ENCODE data around the gene CD2BP2. TPM values are rescaled to one million over a fixed set of nuclear protein-coding genes. Genes with fewer than 3 reads are reported as not detected.

Gene CD2BP2
- total RNA-seq, 1 donor from 2014 or later: 58.8 TPM

DNA sequence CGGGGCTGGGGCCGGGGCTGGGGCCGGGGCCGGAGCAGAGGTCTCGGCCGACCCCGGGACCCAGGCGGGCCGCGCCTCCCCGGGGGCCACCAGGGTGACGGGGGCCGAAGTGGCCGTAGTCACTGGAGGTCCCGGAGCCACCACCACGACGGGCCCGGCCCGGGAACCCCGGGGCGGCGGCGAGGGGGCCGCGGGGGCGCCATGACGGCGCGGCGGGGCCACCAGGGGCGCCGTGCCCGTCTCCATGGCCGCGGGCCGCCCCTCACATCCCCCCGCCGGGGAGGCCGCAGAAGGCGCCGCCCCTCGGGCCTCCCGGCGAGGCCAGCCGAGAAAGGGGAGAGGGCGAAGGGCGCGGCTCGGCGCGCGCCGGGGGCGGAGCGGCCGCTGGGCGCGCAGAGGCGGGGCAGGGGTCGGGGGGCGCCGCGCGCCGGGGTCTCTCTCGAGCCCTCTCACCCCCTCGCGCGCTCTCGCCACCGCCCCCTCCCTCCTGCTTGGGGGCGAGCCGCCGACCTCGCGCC lies 14.9 kb upstream of the CD2BP2 start:
- H3K4me1 Mint-ChIP-seq (ENCODE audit: low read depth, unreplicated experiment): peaks cover 26% of the 10 kb centered on the region
- Histone ChIP-seq H4K20me1 (ENCODE audit: insufficient read depth, low read length) (peaks cover 45% of the 10 kb centered on the region), H3K4me1 (ENCODE audit: insufficient read depth, low read length) (peaks cover 20% of the 10 kb centered on the region), H3K9ac (ENCODE audit: low read length) (peak overlapping the region; percentile 85), H3K27me3 (ENCODE audit: insufficient read depth, low read length) (no peaks in the 10 kb centered on the region), H3K79me2 (ENCODE audit: insufficient read depth, low read length) (peaks cover 50% of the 10 kb centered on the region), H3K4me2 (ENCODE audit: low read length) (peak overlapping the region; percentile 99), H3K9me3 (ENCODE audit: insufficient read depth, low read depth, low read length) (no peaks in the 10 kb centered on the region), H3K4me3 (ENCODE audit: insufficient read depth, low read depth, low read length) (peak overlapping the region; percentile 76), H3K27ac (ENCODE audit: low read depth, low read length) (peak overlapping the region; percentile 58), H3K36me3 (ENCODE audit: insufficient read depth, low read length) (peaks cover 3% of the 10 kb centered on the region), H2AFZ (ENCODE audit: low read depth, low read length) (no peak overlapping the region)
- no peaks in the 10 kb centered on the region for H3K9me3 Mint-ChIP-seq (ENCODE audit: unreplicated experiment)
- no peak overlapping the region for H3K27ac Mint-ChIP-seq (ENCODE audit: unreplicated experiment)
- H3K27me3 Mint-ChIP-seq (ENCODE audit: low read depth, unreplicated experiment): no peaks in the 10 kb centered on the region
- no peak for TF ChIP-seq EZH2 (IDR thresholded peaks at IDR 0.05; ENCODE audit: insufficient read depth, low read length)
- TF ChIP-seq, protein P1, sequence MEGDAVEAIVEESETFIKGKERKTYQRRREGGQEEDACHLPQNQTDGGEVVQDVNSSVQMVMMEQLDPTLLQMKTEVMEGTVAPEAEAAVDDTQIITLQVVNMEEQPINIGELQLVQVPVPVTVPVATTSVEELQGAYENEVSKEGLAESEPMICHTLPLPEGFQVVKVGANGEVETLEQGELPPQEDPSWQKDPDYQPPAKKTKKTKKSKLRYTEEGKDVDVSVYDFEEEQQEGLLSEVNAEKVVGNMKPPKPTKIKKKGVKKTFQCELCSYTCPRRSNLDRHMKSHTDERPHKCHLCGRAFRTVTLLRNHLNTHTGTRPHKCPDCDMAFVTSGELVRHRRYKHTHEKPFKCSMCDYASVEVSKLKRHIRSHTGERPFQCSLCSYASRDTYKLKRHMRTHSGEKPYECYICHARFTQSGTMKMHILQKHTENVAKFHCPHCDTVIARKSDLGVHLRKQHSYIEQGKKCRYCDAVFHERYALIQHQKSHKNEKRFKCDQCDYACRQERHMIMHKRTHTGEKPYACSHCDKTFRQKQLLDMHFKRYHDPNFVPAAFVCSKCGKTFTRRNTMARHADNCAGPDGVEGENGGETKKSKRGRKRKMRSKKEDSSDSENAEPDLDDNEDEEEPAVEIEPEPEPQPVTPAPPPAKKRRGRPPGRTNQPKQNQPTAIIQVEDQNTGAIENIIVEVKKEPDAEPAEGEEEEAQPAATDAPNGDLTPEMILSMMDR (IDR thresholded peaks at IDR 0.05; ENCODE audit: insufficient read depth, low read depth, low read length): no peak
- no peak for DNase-seq (ENCODE audit: low read depth)
- peak overlapping the region; percentile 89 for H3K4me3 Mint-ChIP-seq (ENCODE audit: unreplicated experiment)
- FAIRE-seq: no peak
- H3K36me3 Mint-ChIP-seq (ENCODE audit: low read depth, unreplicated experiment): peaks cover 6% of the 10 kb centered on the region

DNA sequence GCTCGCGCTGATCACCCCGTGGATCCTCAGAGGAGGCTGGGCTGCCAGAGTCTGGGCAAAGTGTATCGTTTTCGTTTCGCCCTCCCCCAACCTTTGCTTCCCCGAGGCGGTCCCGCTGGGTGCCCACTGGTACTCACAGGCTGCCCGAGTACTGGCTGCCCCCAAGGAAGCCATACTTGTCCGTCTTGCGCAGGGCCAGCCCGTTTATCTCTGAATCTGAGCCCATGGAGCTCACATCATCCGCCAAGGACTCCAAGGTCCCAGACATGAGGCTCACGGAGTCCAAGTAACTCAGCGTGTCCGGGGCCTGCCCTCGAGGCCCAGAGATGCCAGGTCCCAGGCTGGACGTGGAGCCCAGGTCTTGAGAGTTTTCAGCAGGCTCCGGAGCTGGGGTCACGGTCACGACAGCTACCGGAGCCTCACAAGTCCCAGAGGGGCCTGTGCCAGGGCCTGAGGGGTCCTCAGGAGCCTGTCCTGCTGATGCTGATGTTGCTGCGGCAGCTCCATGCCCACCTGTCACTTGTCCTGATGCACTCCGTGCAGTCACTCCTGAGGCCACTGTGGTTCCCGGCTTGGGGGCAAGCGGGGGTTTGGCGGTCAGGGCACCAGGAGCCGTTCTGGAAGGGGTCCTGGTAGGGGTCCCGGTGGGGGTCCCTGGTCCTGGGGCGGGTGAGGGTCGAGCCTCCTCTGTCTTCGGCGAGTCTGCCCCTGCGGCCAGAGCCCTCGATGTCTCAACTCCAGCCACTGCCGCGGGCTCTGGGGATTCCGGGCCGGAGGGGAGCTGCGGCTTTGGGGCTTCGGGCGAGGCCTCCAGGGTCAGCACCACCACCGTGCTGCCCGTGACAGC lies 14.2 kb upstream of the CD2BP2 start:
- peak overlapping the region; percentile 99 for H3K4me2 ChIP-seq (ENCODE audit: low read length)
- peaks cover 20% of the 10 kb centered on the region for H3K4me1 ChIP-seq (ENCODE audit: insufficient read depth, low read length)
- peaks cover 52% of the 10 kb centered on the region for H4K20me1 ChIP-seq (ENCODE audit: insufficient read depth, low read length)
- peak overlapping the region; percentile 41 for H3K27ac ChIP-seq (ENCODE audit: low read depth, low read length)
- H3K9me3 ChIP-seq (ENCODE audit: insufficient read depth, low read depth, low read length): no peaks in the 10 kb centered on the region
- Mint-ChIP-seq H3K4me3 (ENCODE audit: unreplicated experiment) (peak overlapping the region; percentile 88), H3K4me1 (ENCODE audit: low read depth, unreplicated experiment) (peaks cover 26% of the 10 kb centered on the region), H3K27me3 (ENCODE audit: low read depth, unreplicated experiment) (no peaks in the 10 kb centered on the region), H3K27ac (ENCODE audit: unreplicated experiment) (peak overlapping the region; percentile 89), H3K36me3 (ENCODE audit: low read depth, unreplicated experiment) (peaks cover 9% of the 10 kb centered on the region), H3K9me3 (ENCODE audit: unreplicated experiment) (no peaks in the 10 kb centered on the region)
- H3K79me2 ChIP-seq (ENCODE audit: insufficient read depth, low read length): peaks cover 57% of the 10 kb centered on the region
- H3K9ac ChIP-seq (ENCODE audit: low read length): peak overlapping the region; percentile 85
- DNase-seq (ENCODE audit: low read depth) (no peak), FAIRE-seq (no peak)
- H3K4me3 ChIP-seq (ENCODE audit: insufficient read depth, low read depth, low read length): peak overlapping the region; percentile 76
- H3K27me3 ChIP-seq (ENCODE audit: insufficient read depth, low read length): no peaks in the 10 kb centered on the region
- no peak for TF ChIP-seq EZH2 (IDR thresholded peaks at IDR 0.05; ENCODE audit: insufficient read depth, low read length)
- TF ChIP-seq, protein P1 (IDR thresholded peaks at IDR 0.05; ENCODE audit: insufficient read depth, low read depth, low read length): no peak
- H2AFZ ChIP-seq (ENCODE audit: low read depth, low read length): no peak overlapping the region
- H3K36me3 ChIP-seq (ENCODE audit: insufficient read depth, low read length): peaks cover 3% of the 10 kb centered on the region

DNA sequence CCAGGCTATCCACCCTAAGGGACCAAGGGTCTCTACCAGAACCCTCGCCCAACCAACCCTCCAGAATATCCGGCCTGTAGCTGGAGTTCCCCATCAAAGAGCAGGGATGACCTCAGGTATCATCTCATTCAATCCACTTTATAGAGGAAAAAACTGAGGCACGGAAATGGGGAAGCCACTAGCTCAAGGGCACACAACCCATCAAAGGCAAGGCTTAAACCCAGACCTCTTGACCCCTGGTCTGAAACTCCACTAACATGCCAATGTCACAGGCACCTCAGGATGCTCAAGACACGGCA lies 13.6 kb upstream of the CD2BP2 start:
- H3K27ac ChIP-seq (ENCODE audit: low read depth, low read length): peak overlapping the region; percentile 41
- H3K79me2 ChIP-seq (ENCODE audit: insufficient read depth, low read length): peaks cover 63% of the 10 kb centered on the region
- peaks cover 57% of the 10 kb centered on the region for H4K20me1 ChIP-seq (ENCODE audit: insufficient read depth, low read length)

More for the DNA sequence above, 13.6 kb upstream of the CD2BP2 start:
- Histone ChIP-seq H3K4me2 (ENCODE audit: low read length) (peak overlapping the region; percentile 99), H3K36me3 (ENCODE audit: insufficient read depth, low read length) (peaks cover 3% of the 10 kb centered on the region), H3K4me3 (ENCODE audit: insufficient read depth, low read depth, low read length) (peak overlapping the region; percentile 76), H3K9ac (ENCODE audit: low read length) (peak overlapping the region; percentile 85), H3K9me3 (ENCODE audit: insufficient read depth, low read depth, low read length) (no peaks in the 10 kb centered on the region), H3K4me1 (ENCODE audit: insufficient read depth, low read length) (peaks cover 20% of the 10 kb centered on the region), H2AFZ (ENCODE audit: low read depth, low read length) (no peak overlapping the region), H3K27me3 (ENCODE audit: insufficient read depth, low read length) (no peaks in the 10 kb centered on the region)
- TF ChIP-seq EZH2 (IDR thresholded peaks at IDR 0.05; ENCODE audit: insufficient read depth, low read length): no peak
- TF ChIP-seq, protein P1 (IDR thresholded peaks at IDR 0.05; ENCODE audit: insufficient read depth, low read depth, low read length): no peak
- H3K4me1 Mint-ChIP-seq (ENCODE audit: low read depth, unreplicated experiment): peaks cover 26% of the 10 kb centered on the region
- FAIRE-seq: no peak
- peak overlapping the region; percentile 88 for H3K4me3 Mint-ChIP-seq (ENCODE audit: unreplicated experiment)
- peaks cover 9% of the 10 kb centered on the region for H3K36me3 Mint-ChIP-seq (ENCODE audit: low read depth, unreplicated experiment)
- no peak for DNase-seq (ENCODE audit: low read depth)
- H3K27me3 Mint-ChIP-seq (ENCODE audit: low read depth, unreplicated experiment): no peaks in the 10 kb centered on the region
- peak overlapping the region; percentile 89 for H3K27ac Mint-ChIP-seq (ENCODE audit: unreplicated experiment)
- no peaks in the 10 kb centered on the region for H3K9me3 Mint-ChIP-seq (ENCODE audit: unreplicated experiment)
